NCI-H2029 (cell line): Measurements from ENCODE around the gene NSUN6.
"Not testable (repeated sequence)": the region's sequence is repeated elsewhere in the genome, so short reads cannot be mapped to it uniquely, and the experiment has no call there.

Experiments
- DNase-seq: peaks from one replicate; lab custom pipeline; 2025; lab: John Stamatoyannopoulos, UW

NSUN6 gene

GRCh38 chr10:18610517-18610916 lies 40.9 kb downstream of the NSUN6 start:
- DNase-seq, result peak; percentile 86

DNA sequence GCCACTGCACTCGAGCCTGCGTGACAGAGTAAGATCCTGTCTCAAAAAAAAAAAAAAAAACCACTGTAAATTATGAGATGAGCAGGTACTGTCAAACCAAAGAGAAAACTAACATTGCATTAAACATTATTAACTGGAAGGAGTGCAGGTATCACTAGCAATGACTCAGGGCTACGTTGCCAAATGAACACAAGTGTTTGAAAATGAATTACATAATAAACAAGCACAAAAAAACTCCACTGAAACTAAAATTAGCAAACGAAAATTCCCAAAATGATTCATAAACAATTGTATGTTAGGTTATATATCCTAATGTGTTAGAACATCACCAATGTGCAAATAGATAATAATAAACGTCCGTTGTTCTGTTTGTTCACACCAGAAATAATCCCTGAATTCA lies 42.8 kb downstream of the NSUN6 start:
- no peak for DNase-seq

- DNase-seq, result peak; percentile 29
Observed at GRCh38 chr10:18607503-18608378, 43.6 kb downstream of the NSUN6 start.

GRCh38 chr10:18606051-18606695 lies 45.2 kb downstream of the NSUN6 start:
- no peak for DNase-seq

GRCh38 chr10:18601321-18601720 lies 50.1 kb downstream of the NSUN6 start:
- DNase-seq, result no peak

GRCh38 chr10:18599392-18599791 lies 52.0 kb downstream of the NSUN6 start:
- no peak for DNase-seq

GRCh38 chr10:18594574-18595156 lies 56.7 kb downstream of the NSUN6 start:
- DNase-seq, result no peak

- DNase-seq, result not testable (repeated sequence)
Observed at GRCh38 chr10:18591141-18591540, 60.2 kb downstream of the NSUN6 start.

- DNase-seq, result not testable (repeated sequence)
Observed at GRCh38 chr10:18586637-18587036, 64.8 kb downstream of the NSUN6 start.

DNA sequence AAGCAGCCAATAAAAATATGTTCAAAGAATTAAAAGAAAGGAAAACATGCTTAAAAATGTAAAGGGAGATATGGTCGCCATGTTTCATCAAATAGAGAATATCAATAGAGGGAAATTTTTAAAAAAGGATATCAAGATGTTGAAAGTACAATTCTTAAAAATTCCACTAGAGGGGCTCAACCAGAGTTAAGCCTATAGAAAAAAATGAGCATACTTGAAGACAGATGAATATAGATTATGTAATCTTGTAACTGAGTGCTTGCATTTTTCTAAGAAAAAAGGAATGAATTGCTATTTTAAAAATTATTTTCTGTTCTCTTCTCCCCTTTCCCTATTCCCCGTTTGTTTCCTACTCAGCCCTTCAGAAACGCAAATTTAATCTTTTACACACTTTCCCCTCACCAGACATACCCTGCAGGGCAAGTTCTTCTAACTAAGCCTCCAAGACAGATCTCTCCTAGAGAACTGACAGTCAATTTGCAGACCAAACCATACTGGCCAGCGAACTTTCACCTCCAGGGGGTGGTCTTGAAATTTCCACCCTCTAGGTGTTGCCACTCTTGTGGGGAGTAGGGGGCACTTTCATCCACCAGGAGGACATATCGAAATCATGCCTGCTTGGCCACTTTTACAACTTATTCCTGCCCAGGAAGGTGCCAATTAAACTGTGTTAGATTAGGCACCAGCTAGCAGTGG lies 67.7 kb downstream of the NSUN6 start:
- DNase-seq, result no peak

DNA sequence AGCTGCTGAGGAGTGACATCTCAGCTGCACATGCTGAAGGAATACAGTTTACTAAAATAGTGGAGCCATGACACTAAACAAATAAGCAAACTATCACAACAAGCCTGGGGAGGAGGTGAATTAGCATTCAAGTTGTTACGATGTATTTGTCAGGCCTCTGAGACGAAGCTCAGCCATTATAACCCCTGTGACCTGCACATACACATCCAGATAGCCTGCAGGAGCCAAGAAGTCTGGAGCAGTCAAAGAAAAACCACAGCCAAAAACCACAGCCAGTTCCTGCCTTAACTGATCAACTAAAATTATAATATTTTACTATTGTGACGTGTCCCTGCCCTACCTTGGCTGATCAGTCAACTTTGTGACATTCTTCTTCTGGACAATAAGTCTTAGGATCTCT lies 68.6 kb downstream of the NSUN6 start:
- no peak for DNase-seq

- DNase-seq, result no peak
Observed at GRCh38 chr10:18577823-18578685, 73.3 kb downstream of the NSUN6 start.

GRCh38 chr10:18576586-18576985 lies 74.8 kb downstream of the NSUN6 start:
- no peak for DNase-seq

GRCh38 chr10:18572959-18573561 lies 78.3 kb downstream of the NSUN6 start:
- DNase-seq, result no peak

DNA sequence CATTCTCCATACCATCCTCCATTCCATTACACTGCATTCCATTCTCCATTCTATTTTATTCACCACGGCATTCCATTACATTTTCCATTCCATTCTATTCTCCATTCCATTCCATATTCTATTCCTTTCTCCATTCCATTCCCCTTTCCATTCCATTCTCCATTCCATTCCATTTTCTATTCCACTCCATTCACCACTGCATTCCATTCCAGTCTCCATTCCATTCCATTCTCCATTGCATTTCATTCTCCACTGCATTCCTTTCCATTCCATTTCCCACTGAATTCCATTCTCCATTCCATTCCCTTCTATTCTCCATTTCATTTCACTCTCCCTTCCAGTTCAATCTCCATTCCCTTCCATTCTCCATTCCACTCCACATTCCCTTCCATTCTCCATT lies 79.6 kb downstream of the NSUN6 start:
- no peak for DNase-seq

DNA sequence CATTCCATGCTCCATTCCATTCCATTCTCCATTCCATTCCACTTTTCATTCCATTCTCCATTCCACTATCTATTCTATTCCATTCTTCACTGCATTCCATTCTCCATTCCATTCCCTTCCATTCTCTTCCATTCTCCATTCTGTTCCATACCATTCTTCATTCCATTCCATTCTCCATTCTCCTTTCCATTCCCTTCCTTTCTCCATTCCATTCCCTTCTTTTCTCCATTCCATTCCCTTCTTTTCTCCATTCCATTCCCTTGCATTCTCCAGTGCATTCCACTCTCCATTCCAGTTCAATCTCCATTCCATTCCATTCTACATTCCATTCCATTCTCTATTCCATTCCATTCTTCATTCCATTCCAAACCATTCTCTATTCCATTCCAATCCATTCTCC lies 80.3 kb downstream of the NSUN6 start:
- no peak for DNase-seq

GRCh38 chr10:18570386-18570785 lies 81.0 kb downstream of the NSUN6 start:
- DNase-seq, result not testable (repeated sequence)

DNA sequence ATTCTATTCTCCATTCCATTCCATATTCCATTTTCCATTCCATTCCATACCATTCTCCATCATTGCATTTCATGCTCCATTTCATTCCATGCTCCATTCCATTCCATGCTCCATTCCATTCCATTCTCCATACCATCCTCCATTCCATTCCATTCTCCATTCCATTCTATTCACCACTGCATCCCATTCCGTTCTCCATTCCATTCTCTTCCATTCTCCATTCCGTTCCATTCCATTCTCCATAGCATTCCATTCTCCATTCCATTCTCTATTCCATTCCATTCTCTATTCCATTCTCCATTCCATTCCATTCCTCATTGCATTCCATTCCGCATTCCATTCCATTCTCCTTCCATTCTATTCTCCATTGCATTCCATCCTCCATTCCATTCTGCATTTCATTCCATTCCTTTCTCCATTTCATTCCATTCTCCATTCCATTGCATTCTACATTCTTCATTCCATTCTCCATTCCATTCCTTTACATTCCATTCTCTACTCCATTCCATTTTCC lies 84.0 kb downstream of the NSUN6 start:
- no peak for DNase-seq

- DNase-seq, result no peak
Observed at GRCh38 chr10:18566177-18566576, 85.2 kb downstream of the NSUN6 start.

DNA sequence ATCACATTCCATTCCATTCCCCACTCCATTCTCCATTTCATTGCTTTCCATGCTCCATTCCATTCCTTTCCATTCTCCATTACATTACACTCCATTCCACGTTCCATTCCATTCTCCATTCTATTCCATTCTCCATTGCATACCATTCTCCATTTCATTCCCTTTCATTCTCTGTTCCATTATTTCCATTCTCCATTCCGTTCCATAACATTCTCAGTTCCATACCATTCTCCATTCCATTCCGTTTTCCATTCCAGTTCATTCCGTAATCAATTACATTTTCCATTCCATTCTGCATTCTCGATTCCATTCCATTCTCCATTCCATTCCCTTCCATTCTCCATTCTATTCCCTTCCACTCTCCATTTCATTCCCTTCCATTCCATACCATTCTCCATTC lies 86.4 kb downstream of the NSUN6 start:
- no peak for DNase-seq
